Skeletal muscle satellite cell (primary cell): ENCODE results near the gene ITGB2.

Source experiments
- H3K27me3 ChIP-seq: 2 replicates; pipeline ENCODE4 v1.7.0; 2013; ENCODE audit warnings: low read length; ENCODE audit not compliant: control insufficient read depth, insufficient read depth
- H3K36me3 ChIP-seq: 2 replicates; pipeline ENCODE4 v1.7.0; 2013; ENCODE audit warnings: mild to moderate bottlenecking, control low read depth, low read length; ENCODE audit not compliant: insufficient read depth
- H3K4me1 ChIP-seq: 2 replicates; pipeline ENCODE4 v1.7.0; 2013; ENCODE audit warnings: low read length; ENCODE audit not compliant: control insufficient read depth, insufficient read depth
- H3K4me2 ChIP-seq: 2 replicates; pipeline ENCODE4 v1.7.0; 2013; ENCODE audit warnings: mild to moderate bottlenecking, low read length
- H3K4me3 ChIP-seq: 2 replicates; pipeline ENCODE4 v1.7.0; 2013; ENCODE audit warnings: low read length
- H3K9ac ChIP-seq: 2 replicates; pipeline ENCODE4 v1.7.0; 2013; ENCODE audit warnings: mild to moderate bottlenecking, low read depth, low read length, moderate library complexity
- H3K9me3 ChIP-seq: replicated peaks from 2 replicates; pipeline ENCODE4 v1.7.0; 2013; ENCODE audit warnings: mild to moderate bottlenecking, control low read depth, low read length

The ITGB2 gene

GRCh38 chr21:44909719-44910118, 11.0 kb downstream of the ITGB2 start:
- H3K4me2 ChIP-seq = no peak overlapping the region
- H3K27me3 ChIP-seq = peaks cover 22% of the 10 kb centered on the region
- no peaks in the 10 kb centered on the region for H3K36me3 ChIP-seq
- peaks cover 9% of the 10 kb centered on the region for H3K4me1 ChIP-seq
- no peak overlapping the region for H3K4me3 ChIP-seq
- H3K9ac ChIP-seq = no peak overlapping the region
- no peaks in the 10 kb centered on the region for H3K9me3 ChIP-seq

GRCh38 chr21:44908908-44909307, 11.8 kb downstream of the ITGB2 start:
- Histone ChIP-seq H3K9me3 (no peaks in the 10 kb centered on the region), H3K4me2 (no peak overlapping the region), H3K36me3 (no peaks in the 10 kb centered on the region), H3K27me3 (peaks cover 22% of the 10 kb centered on the region), H3K4me3 (no peak overlapping the region), H3K4me1 (peaks cover 9% of the 10 kb centered on the region), H3K9ac (no peak overlapping the region)

GRCh38 chr21:44907966-44908895, 12.5 kb downstream of the ITGB2 start:
- Histone ChIP-seq H3K9ac (no peak overlapping the region), H3K4me2 (no peak overlapping the region), H3K4me3 (no peak overlapping the region), H3K4me1 (peaks cover 9% of the 10 kb centered on the region), H3K9me3 (no peaks in the 10 kb centered on the region), H3K27me3 (peaks cover 22% of the 10 kb centered on the region), H3K36me3 (no peaks in the 10 kb centered on the region)

- no peaks in the 10 kb centered on the region for H3K36me3 ChIP-seq
These were observed 13.3 kb downstream of the ITGB2 start for GRCh38 chr21:44907225-44907965.

GRCh38 chr21:44905728-44906090, 15.0 kb downstream of the ITGB2 start:
- no peak overlapping the region for H3K4me2 ChIP-seq
- no peaks in the 10 kb centered on the region for H3K9me3 ChIP-seq
- H3K9ac ChIP-seq = no peak overlapping the region
- no peaks in the 10 kb centered on the region for H3K4me1 ChIP-seq
- no peaks in the 10 kb centered on the region for H3K36me3 ChIP-seq
- no peak overlapping the region for H3K4me3 ChIP-seq
- H3K27me3 ChIP-seq = peaks cover 22% of the 10 kb centered on the region

More at GRCh38 chr21:44907225-44907965, 13.3 kb downstream of the ITGB2 start:
- Histone ChIP-seq H3K4me3 (no peak overlapping the region), H3K9ac (no peak overlapping the region), H3K9me3 (no peaks in the 10 kb centered on the region), H3K27me3 (peaks cover 22% of the 10 kb centered on the region), H3K4me2 (no peak overlapping the region), H3K4me1 (peaks cover 9% of the 10 kb centered on the region)

- Histone ChIP-seq H3K27me3 (peaks cover 22% of the 10 kb centered on the region), H3K36me3 (no peaks in the 10 kb centered on the region), H3K4me1 (no peaks in the 10 kb centered on the region), H3K9ac (no peak overlapping the region), H3K4me3 (no peak overlapping the region), H3K4me2 (no peak overlapping the region), H3K9me3 (no peaks in the 10 kb centered on the region)
These were observed 15.5 kb downstream of the ITGB2 start for GRCh38 chr21:44905016-44905727.

- Histone ChIP-seq H3K9me3 (no peaks in the 10 kb centered on the region), H3K36me3 (no peaks in the 10 kb centered on the region), H3K4me1 (no peaks in the 10 kb centered on the region), H3K4me2 (no peak overlapping the region), H3K9ac (no peak overlapping the region), H3K27me3 (peaks cover 17% of the 10 kb centered on the region), H3K4me3 (no peak overlapping the region)
These were observed 16.4 kb downstream of the ITGB2 start for GRCh38 chr21:44904141-44904923.

- Histone ChIP-seq H3K9ac (no peak overlapping the region), H3K4me1 (no peaks in the 10 kb centered on the region), H3K4me3 (no peak overlapping the region), H3K4me2 (no peak overlapping the region), H3K36me3 (no peaks in the 10 kb centered on the region), H3K9me3 (no peaks in the 10 kb centered on the region), H3K27me3 (peaks cover 14% of the 10 kb centered on the region)
These were observed 17.0 kb downstream of the ITGB2 start for GRCh38 chr21:44903689-44904088.

GRCh38 chr21:44903050-44903685, 17.5 kb downstream of the ITGB2 start:
- Histone ChIP-seq H3K9ac (no peak overlapping the region), H3K27me3 (peaks cover 13% of the 10 kb centered on the region), H3K4me3 (no peak overlapping the region), H3K36me3 (no peaks in the 10 kb centered on the region), H3K9me3 (no peaks in the 10 kb centered on the region), H3K4me2 (no peak overlapping the region), H3K4me1 (no peaks in the 10 kb centered on the region)

- no peak overlapping the region for H3K4me3 ChIP-seq
- H3K4me2 ChIP-seq = no peak overlapping the region
- H3K9me3 ChIP-seq = no peaks in the 10 kb centered on the region
- no peaks in the 10 kb centered on the region for H3K4me1 ChIP-seq
- H3K9ac ChIP-seq = no peak overlapping the region
- no peaks in the 10 kb centered on the region for H3K36me3 ChIP-seq
- H3K27me3 ChIP-seq = peaks cover 17% of the 10 kb centered on the region
These were observed 18.2 kb downstream of the ITGB2 start for GRCh38 chr21:44902268-44903049.
